ENCODE results near the gene AFAP1L2.
"Not testable (repeated sequence)": the region's sequence is repeated elsewhere in the genome, so short reads cannot be mapped to it uniquely, and the experiment has no call there.

Gene AFAP1L2

GRCh38 chr10:114337510-114338462 lies 66.5 kb downstream of the AFAP1L2 start:
- DNase-seq (ENCODE audit: low read depth, low spot score): no peak

GRCh38 chr10:114336823-114337509 lies 67.3 kb downstream of the AFAP1L2 start:
- DNase-seq (ENCODE audit: low read depth, low spot score): no peak

GRCh38 chr10:114335614-114336013 lies 68.7 kb downstream of the AFAP1L2 start:
- no peak for DNase-seq (ENCODE audit: low read depth, low spot score)

GRCh38 chr10:114334301-114334700 lies 70.0 kb downstream of the AFAP1L2 start:
- no peak for DNase-seq (ENCODE audit: low read depth, low spot score)

GRCh38 chr10:114333441-114333840 lies 70.9 kb downstream of the AFAP1L2 start:
- DNase-seq (ENCODE audit: low read depth, low spot score): not testable (repeated sequence)

- no peak for DNase-seq (ENCODE audit: low read depth, low spot score)
These were observed 71.8 kb downstream of the AFAP1L2 start for GRCh38 chr10:114332301-114333192.

GRCh38 chr10:114329634-114330365 lies 74.5 kb downstream of the AFAP1L2 start:
- no peak for DNase-seq (ENCODE audit: low read depth, low spot score)

GRCh38 chr10:114328874-114329273 lies 75.4 kb downstream of the AFAP1L2 start:
- DNase-seq (ENCODE audit: low read depth, low spot score): no peak

GRCh38 chr10:114328441-114328812 lies 75.9 kb downstream of the AFAP1L2 start:
- DNase-seq (ENCODE audit: low read depth, low spot score): no peak

- no peak for DNase-seq (ENCODE audit: low read depth, low spot score)
These were observed 76.5 kb downstream of the AFAP1L2 start for GRCh38 chr10:114327537-114328440.

GRCh38 chr10:114326795-114327194 lies 77.5 kb downstream of the AFAP1L2 start:
- DNase-seq (ENCODE audit: low read depth, low spot score): no peak

GRCh38 chr10:114323023-114323422 lies 81.3 kb downstream of the AFAP1L2 start:
- DNase-seq (ENCODE audit: low read depth, low spot score): no peak

- DNase-seq (ENCODE audit: low read depth, low spot score): no peak
These were observed 82.0 kb downstream of the AFAP1L2 start for GRCh38 chr10:114322344-114322743.

GRCh38 chr10:114320249-114321116 lies 83.8 kb downstream of the AFAP1L2 start:
- DNase-seq (ENCODE audit: low read depth, low spot score): no peak

GRCh38 chr10:114319406-114320248 lies 84.7 kb downstream of the AFAP1L2 start:
- no peak for DNase-seq (ENCODE audit: low read depth, low spot score)

GRCh38 chr10:114316744-114317143 lies 87.6 kb downstream of the AFAP1L2 start:
- no peak for DNase-seq (ENCODE audit: low read depth, low spot score)

GRCh38 chr10:114315566-114316420 lies 88.5 kb downstream of the AFAP1L2 start:
- no peak for DNase-seq (ENCODE audit: low read depth, low spot score)

Data from brain pericyte (primary cell).